ENCODE data around the gene SHLD2. TPM values are rescaled to one million over a fixed set of nuclear protein-coding genes. Genes with fewer than 3 reads are reported as not detected.

SHLD2 gene
- total and polyA plus RNA-seq, 2 of the 13 experiments (the other 11 are each of a cell fraction or from before 2014, with no cell fraction given): 25.7 to 53.7 TPM

- no peak for TF ChIP-seq HOXA3 (CRISPR knock-in tag; IDR thresholded peaks at IDR 0.05)
- no peak for TF ChIP-seq ZNF446 (CRISPR knock-in tag; IDR thresholded peaks at IDR 0.05)
- TF ChIP-seq ZNF33A (CRISPR knock-in tag; IDR thresholded peaks at IDR 0.05; ENCODE audit: borderline replicate concordance): no peak
- no peak for TF ChIP-seq SP1 (IDR thresholded peaks at IDR 0.05)
- TF ChIP-seq SP1 (CRISPR knock-in tag; IDR thresholded peaks at IDR 0.05): no peak
- no peak for TF ChIP-seq PPARG (CRISPR knock-in tag; conservative IDR thresholded peaks at IDR 0.05)
- TF ChIP-seq ATM (IDR thresholded peaks at IDR 0.05; ENCODE audit: borderline replicate concordance): no peak
- no peak for TF ChIP-seq ISX (CRISPR knock-in tag; conservative IDR thresholded peaks at IDR 0.05)
- TF ChIP-seq CHCHD3 (CRISPR knock-in tag; IDR thresholded peaks at IDR 0.05): no peak
- no peak for TF ChIP-seq ZNF710 (CRISPR knock-in tag; IDR thresholded peaks at IDR 0.05; ENCODE audit: borderline replicate concordance)
- no peak for TF ChIP-seq BRCA1 (CRISPR knock-in tag; IDR thresholded peaks at IDR 0.05)
- no peak for TF ChIP-seq TBX2 (CRISPR knock-in tag; IDR thresholded peaks at IDR 0.05; ENCODE audit: borderline replicate concordance)
- no peak for TF ChIP-seq GRHL1 (CRISPR knock-in tag; conservative IDR thresholded peaks at IDR 0.05)
- TF ChIP-seq NR2F1 (CRISPR knock-in tag; IDR thresholded peaks at IDR 0.05): no peak
- TF ChIP-seq ZNF530 (CRISPR knock-in tag; IDR thresholded peaks at IDR 0.05; ENCODE audit: low read depth): no peak
- no peak for TF ChIP-seq KIAA2018 (CRISPR knock-in tag; IDR thresholded peaks at IDR 0.05; ENCODE audit: borderline replicate concordance)
- no peak for TF ChIP-seq NFE2L2 (IDR thresholded peaks at IDR 0.05; ENCODE audit: low read length)
- TF ChIP-seq DMAP1 (CRISPR knock-in tag; IDR thresholded peaks at IDR 0.05): no peak
- TF ChIP-seq MED1 (CRISPR knock-in tag; IDR thresholded peaks at IDR 0.05): no peak
- no peak for TF ChIP-seq TOPORS (CRISPR knock-in tag; IDR thresholded peaks at IDR 0.05)
- TF ChIP-seq ZNF263 (CRISPR knock-in tag; IDR thresholded peaks at IDR 0.05): no peak
Measured at GRCh38 chr10:87060280-87060928, 34.6 kb upstream of the SHLD2 start (continued).
